Stomach (tissue), 4 donors: ENCODE data around the gene USP44.

Experiments used
- CTCF ChIP-seq, 7 experiments: fragments of 450-650 bp in 4 of 7; fragments of 200-600 bp in 3 of 7; sonication (generic) in 3 of 7; IDR thresholded peaks; one replicate each; pipeline ENCODE4 v1.5.1; 2016 to 2019; ENCODE audit warnings: antibody characterized with exemption in 7 of 7, control low read depth in 2 of 7, mild to moderate bottlenecking in 1 of 7
- EP300 ChIP-seq: sonication (generic); formaldehyde crosslinking; IDR thresholded peaks from one replicate; pipeline ENCODE4 v1.6.1; 2017; ENCODE audit warnings: antibody characterized with exemption
- POLR2A ChIP-seq, 4 donors: fragments of 450-650 bp; IDR thresholded peaks; one replicate each; pipeline ENCODE4 v1.6.1; 2016; ENCODE audit warnings: antibody characterized with exemption in 4 of 4, control low read depth in 2 of 4, mild to moderate bottlenecking in 1 of 4, moderate library complexity in 1 of 4
- POLR2AphosphoS5 ChIP-seq, 3 donors: sonication (generic); formaldehyde crosslinking; IDR thresholded peaks; one replicate each; pipeline ENCODE4 v1.6.1; 2016; ENCODE audit warnings: antibody characterized with exemption in 3 of 3

GRCh38 chr12:95473884-95474659 is 77.2 kb downstream of the USP44 start, which contains the start of gene METAP2:
- peak in 2 of 4 donors; percentile 42 to 76 for TF ChIP-seq POLR2A (IDR thresholded peaks at IDR 0.05)
- peak; percentile 94 to 98 (median 96) for TF ChIP-seq POLR2AphosphoS5 (IDR thresholded peaks at IDR 0.05)
- no peak for TF ChIP-seq CTCF (IDR thresholded peaks at IDR 0.05)
- no peak for TF ChIP-seq EP300
